Trophoblast cell (in vitro differentiated cells and primary cell): ENCODE results near the gene PGS1.

Experiments used
- DNase-seq, 2 donors: peaks; one replicate each; pipeline ENCODE4 v3.0.0-alpha.2; 2016
- H2AFZ ChIP-seq: 2 replicates; pipeline ENCODE4 v1.6.1; 2013; ENCODE audit warnings: low read length, moderate library complexity, mild to moderate bottlenecking; ENCODE audit not compliant: insufficient read depth, poor library complexity
- H2AK5ac ChIP-seq: 2 replicates; pipeline ENCODE4 v1.6.1; 2013; ENCODE audit warnings: mild to moderate bottlenecking, low read length
- H2BK120ac ChIP-seq: 2 replicates; pipeline ENCODE4 v1.6.1; 2013; ENCODE audit warnings: low read length, mild to moderate bottlenecking, moderate library complexity; ENCODE audit not compliant: insufficient read depth, poor library complexity
- H2BK12ac ChIP-seq: 2 replicates; pipeline ENCODE4 v1.6.1; 2013; ENCODE audit warnings: mild to moderate bottlenecking, low read length, moderate library complexity
- H2BK5ac ChIP-seq: 2 replicates; pipeline ENCODE4 v1.6.1; 2013; ENCODE audit warnings: low read length, low read depth, moderate library complexity, mild to moderate bottlenecking; ENCODE audit not compliant: poor library complexity
- H3K14ac ChIP-seq: 2 replicates; pipeline ENCODE4 v1.6.1; 2013; ENCODE audit warnings: mild to moderate bottlenecking, low read length
- H3K18ac ChIP-seq: 2 replicates; pipeline ENCODE4 v1.6.1; 2013; ENCODE audit warnings: mild to moderate bottlenecking, low read length
- H3K23ac ChIP-seq: 2 replicates; pipeline ENCODE4 v1.6.1; 2013; ENCODE audit warnings: low read length
- H3K27ac ChIP-seq: 2 replicates; pipeline ENCODE4 v1.5.1; 2013; ENCODE audit warnings: low read depth, mild to moderate bottlenecking, inconsistent platforms, low read length, moderate library complexity
- H3K27me3 ChIP-seq: 2 replicates; pipeline ENCODE4 v1.6.1; 2013; ENCODE audit warnings: inconsistent platforms, mild to moderate bottlenecking, low read length, moderate library complexity; ENCODE audit not compliant: insufficient read depth
- H3K36me3 ChIP-seq, 2 experiments: 1 replicate in 1 of 2; 2 replicates in 1 of 2; pipeline ENCODE4 v1.6.1; 2013; ENCODE audit warnings: low read length in 2 of 2, mild to moderate bottlenecking in 2 of 2, moderate library complexity in 1 of 2; ENCODE audit not compliant: insufficient read depth in 2 of 2, control insufficient read depth in 1 of 2
- H3K4ac ChIP-seq: 2 replicates; pipeline ENCODE4 v1.6.1; 2013; ENCODE audit warnings: low read depth, mild to moderate bottlenecking, low read length, moderate library complexity
- H3K4me1 ChIP-seq, 2 experiments: 1 replicate in 1 of 2; 2 replicates in 1 of 2; pipeline ENCODE4 v1.6.1; 2013; ENCODE audit warnings: low read length in 2 of 2, mild to moderate bottlenecking in 2 of 2, moderate library complexity in 1 of 2; ENCODE audit not compliant: insufficient read depth in 2 of 2, control insufficient read depth in 1 of 2
- H3K4me2 ChIP-seq: 2 replicates; pipeline ENCODE4 v1.6.1; 2013; ENCODE audit warnings: inconsistent platforms, mild to moderate bottlenecking, low read length, moderate library complexity
- H3K4me3 ChIP-seq: 2 replicates; pipeline ENCODE4 v1.5.1; 2013; ENCODE audit warnings: mild to moderate bottlenecking, low read depth, low read length, inconsistent platforms
- H3K79me1 ChIP-seq: one replicate; pipeline ENCODE4 v1.6.1; 2013; ENCODE audit warnings: low read length
- H3K79me2 ChIP-seq: 2 replicates; pipeline ENCODE4 v1.6.1; 2013; ENCODE audit warnings: low read length, mild to moderate bottlenecking; ENCODE audit not compliant: control insufficient read depth, insufficient read depth, poor library complexity
- H3K9ac ChIP-seq: 2 replicates; pipeline ENCODE4 v1.6.1; 2013; ENCODE audit warnings: mild to moderate bottlenecking, low read length
- H3K9me3 ChIP-seq: 2 replicates; pipeline ENCODE4 v1.6.1; 2013; ENCODE audit warnings: low read depth, mild to moderate bottlenecking, control low read depth, inconsistent platforms, low read length; ENCODE audit not compliant: insufficient read depth
- H4K12ac ChIP-seq: 2 replicates; pipeline ENCODE4 v1.6.1; 2013; ENCODE audit warnings: low read depth, mild to moderate bottlenecking, low read length, moderate library complexity
- H4K8ac ChIP-seq: 2 replicates; pipeline ENCODE4 v1.6.1; 2013; ENCODE audit warnings: low read depth, mild to moderate bottlenecking, low read length, moderate library complexity
- H4K91ac ChIP-seq: one replicate; pipeline ENCODE4 v1.6.1; 2013; ENCODE audit warnings: low read depth, mild to moderate bottlenecking, low read length, moderate library complexity
- WGBS: extraction: QIAGEN DNeasy Blood & Tissue Kit; methylation state at CpG from one replicate; pipeline ENCODE4 v1.1.7; 2013; ENCODE audit warnings: missing lambda C conversion rate; ENCODE audit not compliant: insufficient read length, insufficient coverage; ENCODE audit errors: extremely low coverage; 5-methylcytosine and 5-hydroxymethylcytosine counted together

Gene PGS1

DNA sequence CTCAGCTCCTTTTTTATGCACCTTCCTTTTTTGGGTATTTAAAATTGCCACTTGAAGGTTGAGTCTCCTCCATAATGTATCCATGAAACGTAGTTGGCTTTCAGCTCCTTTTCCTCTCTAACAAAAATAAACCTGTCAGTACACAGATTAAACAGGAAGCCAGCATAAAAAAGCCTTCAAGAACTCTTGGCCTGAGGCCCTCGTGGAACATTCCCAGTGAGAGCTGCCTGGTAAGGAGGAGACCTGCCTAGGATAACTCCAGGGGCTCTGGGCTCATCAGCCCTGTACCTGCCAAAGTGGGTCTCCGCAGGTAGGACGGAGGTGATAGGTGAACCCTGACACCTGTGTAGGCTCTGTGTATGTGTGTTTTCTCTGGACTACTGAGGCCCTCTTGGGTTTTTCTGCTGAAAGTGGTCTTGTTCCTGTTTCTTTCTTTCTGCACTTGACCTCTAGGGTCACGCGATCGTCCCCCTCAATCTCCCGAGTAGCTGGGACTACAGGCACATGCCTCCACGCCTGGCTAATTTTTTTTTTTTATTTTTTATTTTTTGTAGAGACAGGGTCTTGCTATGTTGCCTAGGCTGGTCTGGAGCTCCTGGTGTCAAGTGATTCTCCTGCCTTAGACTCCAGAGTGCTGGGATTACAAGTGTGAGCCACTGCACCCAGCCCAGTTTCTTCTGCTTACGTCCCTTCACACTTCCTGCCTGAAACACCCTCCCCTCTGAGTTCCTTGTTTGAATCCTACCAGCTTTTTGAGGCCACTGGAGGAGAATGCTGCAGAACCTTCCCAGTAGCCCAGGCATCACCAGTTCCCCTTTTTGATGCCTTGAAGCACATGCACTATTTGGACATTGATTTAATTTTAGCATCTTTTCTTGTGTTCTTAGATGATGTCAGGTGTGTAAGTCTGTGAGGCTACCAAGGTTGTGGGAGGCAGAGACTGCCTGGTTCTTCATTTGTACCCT, 9.8 kb downstream of the PGS1 start:
- H3K9me3 ChIP-seq, result no peaks in the 10 kb centered on the region
- H3K4me2 ChIP-seq, result no peak overlapping the region
- H3K18ac ChIP-seq, result no peak overlapping the region
- H2BK5ac ChIP-seq, result no peak overlapping the region
- H2BK12ac ChIP-seq, result no peak overlapping the region
- no peak overlapping the region for H2AK5ac ChIP-seq
- H3K79me2 ChIP-seq, result peaks cover 39% of the 10 kb centered on the region
- no peak overlapping the region for H3K27ac ChIP-seq
- no peak overlapping the region for H4K8ac ChIP-seq
- peaks cover 15% of the 10 kb centered on the region for H3K79me1 ChIP-seq
- H3K36me3 ChIP-seq, result peaks cover 0 to 4% of the 10 kb centered on the region in 2 experiments
- no peak overlapping the region for H3K4me3 ChIP-seq
- H3K4ac ChIP-seq, result peak overlapping the region; percentile 77
- no peak overlapping the region for H3K23ac ChIP-seq
- no CpG with 5 or more reads among the region's 10 CpGs for WGBS
- no peak overlapping the region for H2AFZ ChIP-seq
- H4K91ac ChIP-seq, result no peak overlapping the region
- H3K27me3 ChIP-seq, result no peaks in the 10 kb centered on the region
- H2BK120ac ChIP-seq, result no peak overlapping the region
- DNase-seq, result peak in 1 of 2 donors; percentile 25
- no peak overlapping the region for H4K12ac ChIP-seq
- H3K14ac ChIP-seq, result no peak overlapping the region
- H3K9ac ChIP-seq, result no peak overlapping the region
- peaks cover 21 to 43% of the 10 kb centered on the region in 2 experiments for H3K4me1 ChIP-seq

GRCh38 chr17:78390241-78391050, 12.0 kb downstream of the PGS1 start:
- peak in 1 of 2 donors; percentile 48 for DNase-seq
- Histone ChIP-seq H3K4me2 (no peak overlapping the region), H2AK5ac (no peak overlapping the region), H2AFZ (no peak overlapping the region), H3K79me1 (peaks cover 20% of the 10 kb centered on the region), H4K12ac (no peak overlapping the region), H3K18ac (no peak overlapping the region), H2BK120ac (peak overlapping the region; percentile 0), H3K9ac (no peak overlapping the region), H3K14ac (no peak overlapping the region), H3K4me1 (peaks cover 30 to 51% of the 10 kb centered on the region in 2 experiments), H3K36me3 (peaks cover 6 to 11% of the 10 kb centered on the region in 2 experiments), H3K79me2 (peaks cover 39% of the 10 kb centered on the region), H4K8ac (no peak overlapping the region), H2BK5ac (peak overlapping the region; percentile 11), H3K27me3 (no peaks in the 10 kb centered on the region), H4K91ac (peak overlapping the region; percentile 40), H3K4ac (peak overlapping the region; percentile 1), H2BK12ac (no peak overlapping the region), H3K23ac (no peak overlapping the region), H3K27ac (no peak overlapping the region), H3K9me3 (no peaks in the 10 kb centered on the region), H3K4me3 (no peak overlapping the region)
- no CpG with 5 or more reads among the region's 15 CpGs for WGBS

DNA sequence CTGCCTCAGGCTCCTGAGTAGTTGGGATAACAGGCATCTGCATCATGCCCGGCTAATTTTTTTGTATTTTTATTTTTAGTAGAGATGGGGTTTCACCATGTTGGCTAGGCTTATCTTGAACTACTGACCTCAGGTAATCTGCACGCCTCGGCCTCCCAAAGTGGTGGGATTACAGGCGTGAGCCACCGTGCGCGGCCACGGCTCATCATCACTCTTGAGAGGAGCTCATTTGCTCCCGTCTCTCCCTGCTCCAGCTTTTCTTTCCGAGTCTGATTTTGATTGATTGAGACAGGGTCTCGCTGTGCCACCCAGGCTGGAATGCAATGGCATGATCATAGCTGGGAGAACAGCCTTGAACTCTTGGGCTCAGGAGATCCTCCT, 12.6 kb downstream of the PGS1 start:
- H3K4ac ChIP-seq, result peak overlapping the region; percentile 84
- no peaks in the 10 kb centered on the region for H3K9me3 ChIP-seq
- peaks cover 26 to 48% of the 10 kb centered on the region in 2 experiments for H3K4me1 ChIP-seq
- H3K4me3 ChIP-seq, result no peak overlapping the region
- no peak overlapping the region for H2AFZ ChIP-seq
- H2BK120ac ChIP-seq, result peak overlapping the region; percentile 81
- H4K8ac ChIP-seq, result peak overlapping the region; percentile 58
- H3K79me2 ChIP-seq, result peaks cover 36% of the 10 kb centered on the region
- peaks cover 11% of the 10 kb centered on the region in 2 experiments for H3K36me3 ChIP-seq
- WGBS, result no CpG with 5 or more reads among the region's 11 CpGs
- no peak overlapping the region for H4K12ac ChIP-seq
- H3K27me3 ChIP-seq, result no peaks in the 10 kb centered on the region
- no peak for DNase-seq
- peak overlapping the region; percentile 81 for H4K91ac ChIP-seq
- peak overlapping the region; percentile 46 for H2BK5ac ChIP-seq
- H2AK5ac ChIP-seq, result peak overlapping the region; percentile 92
- H3K9ac ChIP-seq, result no peak overlapping the region
- H3K4me2 ChIP-seq, result no peak overlapping the region
- peak overlapping the region; percentile 84 for H3K27ac ChIP-seq
- H3K18ac ChIP-seq, result peak overlapping the region; percentile 25
- H3K79me1 ChIP-seq, result peaks cover 20% of the 10 kb centered on the region
- no peak overlapping the region for H3K23ac ChIP-seq
- peak overlapping the region; percentile 49 for H3K14ac ChIP-seq
- H2BK12ac ChIP-seq, result peak overlapping the region; percentile 80

DNA sequence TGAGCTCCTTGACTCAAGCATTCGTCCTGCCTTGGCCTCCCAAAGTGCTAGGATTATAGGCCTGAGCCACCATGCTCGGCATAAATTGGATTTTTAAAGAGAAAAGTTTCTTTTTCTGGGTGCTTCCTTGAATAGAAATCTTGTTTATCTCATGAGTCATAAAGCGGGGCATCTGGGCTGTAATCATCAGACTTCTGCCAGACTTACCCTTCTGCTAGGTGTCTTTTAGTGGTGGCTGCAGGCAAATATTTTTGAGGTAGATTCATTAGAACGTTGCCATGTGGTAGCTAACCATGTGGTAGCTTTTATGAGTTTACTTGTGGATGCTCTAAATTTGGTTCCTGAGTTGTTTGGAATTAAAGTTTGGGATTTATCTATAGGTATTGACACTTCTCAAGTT, 13.4 kb downstream of the PGS1 start:
- H4K12ac ChIP-seq, result no peak overlapping the region
- peaks cover 23% of the 10 kb centered on the region for H3K79me1 ChIP-seq
- no peak overlapping the region for H3K4me3 ChIP-seq
- no peak overlapping the region for H2AFZ ChIP-seq
- no peaks in the 10 kb centered on the region for H3K9me3 ChIP-seq
- H3K27ac ChIP-seq, result peak overlapping the region; percentile 84
- H2BK12ac ChIP-seq, result peak overlapping the region; percentile 80
- peak overlapping the region; percentile 35 for H3K14ac ChIP-seq
- H2BK5ac ChIP-seq, result peak overlapping the region; percentile 46
- H3K18ac ChIP-seq, result peak overlapping the region; percentile 25
- H3K23ac ChIP-seq, result no peak overlapping the region
- H3K79me2 ChIP-seq, result peaks cover 33% of the 10 kb centered on the region
- H3K9ac ChIP-seq, result no peak overlapping the region
- H3K36me3 ChIP-seq, result peaks cover 17% of the 10 kb centered on the region in 2 experiments
- peak overlapping the region; percentile 81 for H2BK120ac ChIP-seq
- peak; percentile 72 to 79 for DNase-seq
- H4K91ac ChIP-seq, result peak overlapping the region; percentile 81
- no CpG with 5 or more reads among the region's 4 CpGs for WGBS
- peak overlapping the region; percentile 6 for H3K4ac ChIP-seq
- peak overlapping the region; percentile 24 for H3K4me2 ChIP-seq
- no peaks in the 10 kb centered on the region for H3K27me3 ChIP-seq
- no peak overlapping the region for H4K8ac ChIP-seq
- peaks cover 26 to 52% of the 10 kb centered on the region in 2 experiments for H3K4me1 ChIP-seq
- no peak overlapping the region for H2AK5ac ChIP-seq
